ENCODE data around the gene MAGI1. TPM values are rescaled to one million over a fixed set of nuclear protein-coding genes. Genes with fewer than 3 reads are reported as not detected.

The MAGI1 gene
- total and polyA plus RNA-seq, 2 donors (not counting 1 experiment from before 2014, with no cell fraction given): 15.7 to 23.7 TPM

- H3K79me2 ChIP-seq (ENCODE audit: control insufficient read depth, insufficient read depth, low read length): no peaks in the 10 kb centered on the region
- no peaks in the 10 kb centered on the region for H3K36me3 ChIP-seq (ENCODE audit: control insufficient read depth, insufficient read depth, low read length)
- no peaks in the 10 kb centered on the region for H4K20me1 ChIP-seq (ENCODE audit: control insufficient read depth, extremely low read depth, insufficient read depth, low read length)
- no peaks in the 10 kb centered on the region for H3K27me3 ChIP-seq (ENCODE audit: control insufficient read depth, insufficient read depth, low read length)
- H3K4me3 ChIP-seq (replicated peaks in 1 of 4; ENCODE audit: control extremely low read depth in 1 of 4, insufficient read depth in 1 of 4, low read depth in 3 of 4, low read length in 4 of 4): no peak overlapping the region
- no peak overlapping the region for H3K9ac ChIP-seq (ENCODE audit: insufficient read depth, low read length)
- no peak overlapping the region for H2AFZ ChIP-seq (ENCODE audit: low read length)
- DNase-seq (ENCODE audit: low read depth in 2 of 2): peak in 1 of 2 donors; percentile 47
- H3K9me3 ChIP-seq (ENCODE audit: control insufficient read depth, insufficient read depth, low read depth, low read length): no peaks in the 10 kb centered on the region
- H3K4me1 ChIP-seq (ENCODE audit: control insufficient read depth, extremely low read depth, insufficient read depth, low read length): peaks cover 10% of the 10 kb centered on the region
- no peak overlapping the region for H3K27ac ChIP-seq (ENCODE audit: insufficient read depth, low read length)
- TF ChIP-seq, protein P1, sequence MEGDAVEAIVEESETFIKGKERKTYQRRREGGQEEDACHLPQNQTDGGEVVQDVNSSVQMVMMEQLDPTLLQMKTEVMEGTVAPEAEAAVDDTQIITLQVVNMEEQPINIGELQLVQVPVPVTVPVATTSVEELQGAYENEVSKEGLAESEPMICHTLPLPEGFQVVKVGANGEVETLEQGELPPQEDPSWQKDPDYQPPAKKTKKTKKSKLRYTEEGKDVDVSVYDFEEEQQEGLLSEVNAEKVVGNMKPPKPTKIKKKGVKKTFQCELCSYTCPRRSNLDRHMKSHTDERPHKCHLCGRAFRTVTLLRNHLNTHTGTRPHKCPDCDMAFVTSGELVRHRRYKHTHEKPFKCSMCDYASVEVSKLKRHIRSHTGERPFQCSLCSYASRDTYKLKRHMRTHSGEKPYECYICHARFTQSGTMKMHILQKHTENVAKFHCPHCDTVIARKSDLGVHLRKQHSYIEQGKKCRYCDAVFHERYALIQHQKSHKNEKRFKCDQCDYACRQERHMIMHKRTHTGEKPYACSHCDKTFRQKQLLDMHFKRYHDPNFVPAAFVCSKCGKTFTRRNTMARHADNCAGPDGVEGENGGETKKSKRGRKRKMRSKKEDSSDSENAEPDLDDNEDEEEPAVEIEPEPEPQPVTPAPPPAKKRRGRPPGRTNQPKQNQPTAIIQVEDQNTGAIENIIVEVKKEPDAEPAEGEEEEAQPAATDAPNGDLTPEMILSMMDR (conservative IDR thresholded peaks at IDR 0.05 in 1 of 2, IDR thresholded peaks at IDR 0.05 in 1 of 2; ENCODE audit: low read depth in 1 of 2, low read length in 2 of 2): no peak
- TF ChIP-seq EZH2 (IDR thresholded peaks at IDR 0.05; ENCODE audit: low read length, missing control alignments): no peak
- H3K4me2 ChIP-seq (ENCODE audit: extremely low read depth, insufficient read depth, low read length): no peak overlapping the region
These were observed 209.5 kb downstream of the MAGI1 start for GRCh38 chr3:65829228-65829627.

- H3K9me3 ChIP-seq (ENCODE audit: control insufficient read depth, insufficient read depth, low read depth, low read length): no peaks in the 10 kb centered on the region
- no peak overlapping the region for H3K4me3 ChIP-seq (replicated peaks in 1 of 4; ENCODE audit: control extremely low read depth in 1 of 4, insufficient read depth in 1 of 4, low read depth in 3 of 4, low read length in 4 of 4)
- peaks cover 7% of the 10 kb centered on the region for H3K4me1 ChIP-seq (ENCODE audit: control insufficient read depth, extremely low read depth, insufficient read depth, low read length)
- H2AFZ ChIP-seq (ENCODE audit: low read length): no peak overlapping the region
- no peak overlapping the region for H3K27ac ChIP-seq (ENCODE audit: insufficient read depth, low read length)
- no peak overlapping the region for H3K9ac ChIP-seq (ENCODE audit: insufficient read depth, low read length)
- no peaks in the 10 kb centered on the region for H3K36me3 ChIP-seq (ENCODE audit: control insufficient read depth, insufficient read depth, low read length)
- peak in 1 of 2 donors; percentile 82 for DNase-seq (ENCODE audit: low read depth in 2 of 2)
- H3K79me2 ChIP-seq (ENCODE audit: control insufficient read depth, insufficient read depth, low read length): no peaks in the 10 kb centered on the region
- no peak overlapping the region for H3K4me2 ChIP-seq (ENCODE audit: extremely low read depth, insufficient read depth, low read length)
- TF ChIP-seq EZH2 (IDR thresholded peaks at IDR 0.05; ENCODE audit: low read length, missing control alignments): no peak
- TF ChIP-seq, protein P1 (conservative IDR thresholded peaks at IDR 0.05 in 1 of 2, IDR thresholded peaks at IDR 0.05 in 1 of 2; ENCODE audit: low read depth in 1 of 2, low read length in 2 of 2): no peak
- H4K20me1 ChIP-seq (ENCODE audit: control insufficient read depth, extremely low read depth, insufficient read depth, low read length): no peaks in the 10 kb centered on the region
- H3K27me3 ChIP-seq (ENCODE audit: control insufficient read depth, insufficient read depth, low read length): no peaks in the 10 kb centered on the region
These were observed 210.0 kb downstream of the MAGI1 start for GRCh38 chr3:65828706-65829105.

DNA sequence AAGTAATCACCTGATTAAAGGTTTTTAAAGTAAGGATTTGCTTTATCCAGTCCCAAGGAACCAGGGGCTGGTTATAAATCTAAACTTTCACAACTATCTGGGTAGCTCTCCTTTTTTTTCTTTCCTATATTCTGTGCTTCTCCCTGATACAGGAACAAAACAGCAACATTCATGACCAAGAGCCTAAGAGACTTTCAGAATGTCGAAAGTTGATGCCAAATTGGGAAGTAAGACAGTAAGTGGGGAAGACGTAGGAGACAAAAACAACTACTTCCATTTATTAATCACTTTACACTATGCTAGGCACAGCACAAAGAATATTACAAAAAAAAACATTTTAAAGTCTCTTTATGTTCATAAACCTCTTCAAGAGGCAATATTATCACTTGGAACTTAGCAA lies 211.6 kb downstream of the MAGI1 start:
- Histone ChIP-seq H3K27me3 (ENCODE audit: control insufficient read depth, insufficient read depth, low read length) (no peaks in the 10 kb centered on the region), H2AFZ (ENCODE audit: low read length) (no peak overlapping the region), H3K27ac (ENCODE audit: insufficient read depth, low read length) (no peak overlapping the region), H3K4me1 (ENCODE audit: control insufficient read depth, extremely low read depth, insufficient read depth, low read length) (peaks cover 2% of the 10 kb centered on the region), H3K4me3 (replicated peaks in 1 of 4; ENCODE audit: control extremely low read depth in 1 of 4, insufficient read depth in 1 of 4, low read depth in 3 of 4, low read length in 4 of 4) (no peak overlapping the region), H3K9me3 (ENCODE audit: control insufficient read depth, insufficient read depth, low read depth, low read length) (no peaks in the 10 kb centered on the region), H4K20me1 (ENCODE audit: control insufficient read depth, extremely low read depth, insufficient read depth, low read length) (no peaks in the 10 kb centered on the region), H3K9ac (ENCODE audit: insufficient read depth, low read length) (no peak overlapping the region), H3K79me2 (ENCODE audit: control insufficient read depth, insufficient read depth, low read length) (no peaks in the 10 kb centered on the region), H3K4me2 (ENCODE audit: extremely low read depth, insufficient read depth, low read length) (no peak overlapping the region), H3K36me3 (ENCODE audit: control insufficient read depth, insufficient read depth, low read length) (no peaks in the 10 kb centered on the region)
- TF ChIP-seq, protein P1 (conservative IDR thresholded peaks at IDR 0.05 in 1 of 2, IDR thresholded peaks at IDR 0.05 in 1 of 2; ENCODE audit: low read depth in 1 of 2, low read length in 2 of 2): no peak
- no peak for TF ChIP-seq EZH2 (IDR thresholded peaks at IDR 0.05; ENCODE audit: low read length, missing control alignments)
- no peak for DNase-seq (ENCODE audit: low read depth in 2 of 2)
